A549 treated with DMSO at 1 μM for 4 hours (cell line): ENCODE data around the gene SGK2. TPM values are rescaled to one million over a fixed set of nuclear protein-coding genes. Genes with fewer than 3 reads are reported as not detected.

ENCODE experiments used
- total RNA-seq: library from RNA; stranded (reverse); fragments of 200-300 nt; extraction: Qiagen RNA extraction; gene quantifications from 5 replicates; pipeline ENCODE4 v1.2.3, GENCODE V29; 2022; ENCODE audit warnings: low read depth

Gene SGK2
- 5.4 to 7.2 TPM (median 7.2 TPM) in 5 replicates for total RNA-seq

GRCh38 chr20:43558412-43559146, at the start of gene SGK2:
SGK2 (plus strand) TSS chr20:43559027; CDS start chr20:43566496, 7,469 bp downstream.

DNA sequence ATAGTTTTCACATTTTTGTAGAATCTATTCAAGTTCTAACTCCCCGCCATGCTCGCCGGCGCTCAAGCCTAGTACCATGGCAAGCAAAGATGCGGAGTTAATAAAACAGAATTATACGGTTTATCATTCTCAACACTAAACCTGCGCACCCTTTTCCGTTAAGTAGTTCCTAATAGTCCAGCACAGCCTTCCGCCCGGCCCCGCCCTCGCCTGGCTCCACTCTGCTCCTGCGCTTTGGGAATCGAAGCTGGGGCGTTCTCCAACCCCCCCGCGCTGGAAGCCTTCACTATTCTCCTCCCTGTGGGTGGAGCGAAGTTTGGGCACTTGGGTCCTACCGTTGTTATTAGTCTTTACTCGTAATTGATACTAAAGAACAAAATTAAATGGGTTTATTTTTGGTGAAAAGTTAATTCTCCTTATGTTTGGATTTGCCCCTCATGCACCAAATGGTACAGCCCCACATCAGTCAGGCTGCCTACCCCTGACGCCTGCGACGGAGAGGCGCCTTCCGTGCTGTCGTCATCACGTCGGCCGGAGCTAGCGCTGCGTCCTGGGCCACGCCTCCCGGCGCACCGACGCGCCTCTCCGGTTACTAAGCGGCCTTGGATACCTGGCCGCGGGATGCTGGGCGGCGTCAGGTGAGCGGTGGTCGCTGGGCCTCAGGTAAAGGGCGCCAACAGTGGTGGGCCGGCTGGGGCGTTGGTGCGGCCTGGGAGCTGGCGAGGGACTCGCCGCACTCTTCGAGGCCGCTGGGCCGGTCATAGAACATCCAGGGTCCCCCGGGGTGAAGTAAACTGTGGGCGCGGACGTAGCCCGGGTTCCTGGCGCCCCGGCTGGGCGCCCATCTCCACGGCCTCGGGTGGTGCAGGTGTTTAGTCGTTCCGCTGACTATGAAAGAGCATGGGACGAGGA, 31.8 kb downstream of the SGK2 start, which contains the start of gene IFT52:
Gene IFT52, plus strand, starts transcription at position 546 of the 912 bp plus-strand sequence. CDS start 3,762 bp downstream, outside the sequence.

Other genes with a start within 250 kb of the SGK2 start
- 107 to 116 TPM (median 113 TPM) in 5 replicates for gene SRSF6, start 101.1 kb upstream of the SGK2 start, total RNA-seq
- gene L3MBTL1, start 51.3 kb upstream of the SGK2 start, total RNA-seq, result 0.58 to 1.9 TPM (median 1.5 TPM) in 5 replicates
- gene IFT52, start 31.9 kb downstream of the SGK2 start, total RNA-seq, result 28.7 to 33.3 TPM (median 30.4 TPM) in 5 replicates
- 72.5 to 89.3 TPM (median 78.9 TPM) in 5 replicates for gene MYBL2, start 108.1 kb downstream of the SGK2 start, total RNA-seq
- not detected in 5 replicates for gene GTSF1L, start 168.0 kb downstream of the SGK2 start, total RNA-seq